ENCODE data around the gene HSD3B2. TPM values are rescaled to one million over a fixed set of nuclear protein-coding genes. Genes with fewer than 3 reads are reported as not detected.

HSD3B2 gene
- total and polyA plus RNA-seq, 4 donors, result 0.02 to 1.6 TPM; not detected in 2

- no peaks in the 10 kb centered on the region for H3K4me1 ChIP-seq (ENCODE audit: control insufficient read depth in 5 of 5, insufficient read depth in 5 of 5, low read length in 5 of 5)
- ATAC-seq (ENCODE audit: insufficient read depth, low FRiP score) (no peak), DNase-seq (no peak)
- H3K27ac ChIP-seq (ENCODE audit: low read depth in 1 of 2, low read length in 1 of 2), result no peak overlapping the region
- no peak for TF ChIP-seq CTCF (IDR thresholded peaks at IDR 0.05; ENCODE audit: control extremely low read depth, extremely low read depth)
- no peaks in the 10 kb centered on the region for H3K27me3 ChIP-seq (ENCODE audit: control insufficient read depth in 3 of 3, insufficient read depth in 3 of 3, low read length in 2 of 3)
- no peak overlapping the region for H3K4me3 ChIP-seq
- H3K9me3 ChIP-seq (ENCODE audit: control insufficient read depth in 4 of 4, insufficient read depth in 3 of 4, low read length in 3 of 4), result no peaks in the 10 kb centered on the region
- 75 to 85% methylated on average over 2 of the region's 2 CpGs for WGBS, 2 donors
- no peaks in the 10 kb centered on the region for H3K36me3 ChIP-seq (ENCODE audit: control insufficient read depth in 4 of 4, insufficient read depth in 4 of 4, low read length in 4 of 4)
- no peak overlapping the region for H3K9ac ChIP-seq (ENCODE audit: insufficient read depth in 1 of 2, low read length in 2 of 2)
These were observed 34.6 kb upstream of the HSD3B2 start for GRCh38 chr1:119380304-119380703.

DNA sequence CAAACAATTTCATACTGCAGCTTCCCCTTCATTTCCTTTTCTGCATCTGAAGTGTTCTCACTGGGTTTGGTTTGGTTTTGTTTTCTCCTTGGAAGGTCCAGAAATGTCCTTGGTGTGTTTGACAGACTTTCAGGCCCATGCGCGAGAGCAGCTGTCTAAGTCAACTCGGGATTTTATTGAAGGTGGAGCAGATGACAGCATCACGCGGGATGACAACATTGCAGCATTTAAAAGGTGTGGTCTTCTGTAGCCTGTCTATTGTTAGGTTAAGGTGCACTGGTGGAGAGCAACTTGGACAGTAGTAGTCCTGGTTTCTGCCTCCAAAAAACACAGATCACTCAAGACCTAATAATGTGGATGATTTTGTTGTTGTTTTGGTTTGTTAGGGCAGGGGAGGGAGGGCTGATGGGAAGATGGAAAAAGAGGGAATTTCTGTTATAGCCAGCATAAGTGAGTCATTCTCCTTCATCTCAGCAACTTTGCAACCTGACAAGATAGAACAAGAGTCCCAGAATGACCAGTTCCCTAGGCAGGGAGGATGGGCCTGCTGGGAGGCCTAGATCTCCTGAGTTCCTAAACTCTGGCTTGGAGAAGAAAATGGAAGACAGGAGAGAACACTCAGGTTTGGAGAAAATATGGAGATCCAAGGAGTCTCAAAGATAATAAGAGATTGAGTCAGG is 33.8 kb upstream of the HSD3B2 start:
- ATAC-seq (ENCODE audit: insufficient read depth, low FRiP score) (no peak), DNase-seq (no peak)
- H3K4me1 ChIP-seq (ENCODE audit: control insufficient read depth in 5 of 5, insufficient read depth in 5 of 5, low read length in 5 of 5), result no peaks in the 10 kb centered on the region
- no peaks in the 10 kb centered on the region for H3K27me3 ChIP-seq (ENCODE audit: control insufficient read depth in 3 of 3, insufficient read depth in 3 of 3, low read length in 2 of 3)
- no peak overlapping the region for H3K27ac ChIP-seq (ENCODE audit: low read depth in 1 of 2, low read length in 1 of 2)
- H3K4me3 ChIP-seq, result no peak overlapping the region
- no peaks in the 10 kb centered on the region for H3K9me3 ChIP-seq (ENCODE audit: control insufficient read depth in 4 of 4, insufficient read depth in 3 of 4, low read length in 3 of 4)
- no peaks in the 10 kb centered on the region for H3K36me3 ChIP-seq (ENCODE audit: control insufficient read depth in 4 of 4, insufficient read depth in 4 of 4, low read length in 4 of 4)
- TF ChIP-seq CTCF (IDR thresholded peaks at IDR 0.05; ENCODE audit: control extremely low read depth, extremely low read depth), result no peak
- no peak overlapping the region for H3K9ac ChIP-seq (ENCODE audit: insufficient read depth in 1 of 2, low read length in 2 of 2)
- whole genome bisulfite sequencing, 2 donors, result 95 to 96% methylated on average over 5 of the region's 5 CpGs

- 95% methylated on average over 4 of the region's 4 CpGs for WGBS, 2 donors
- H3K4me1 ChIP-seq (ENCODE audit: control insufficient read depth in 5 of 5, insufficient read depth in 5 of 5, low read length in 5 of 5), result no peaks in the 10 kb centered on the region
- no peak overlapping the region for H3K9ac ChIP-seq (ENCODE audit: insufficient read depth in 1 of 2, low read length in 2 of 2)
- no peak overlapping the region for H3K27ac ChIP-seq (ENCODE audit: low read depth in 1 of 2, low read length in 1 of 2)
- ATAC-seq (ENCODE audit: insufficient read depth, low FRiP score) (no peak), DNase-seq (no peak)
- no peaks in the 10 kb centered on the region for H3K36me3 ChIP-seq (ENCODE audit: control insufficient read depth in 4 of 4, insufficient read depth in 4 of 4, low read length in 4 of 4)
- no peaks in the 10 kb centered on the region for H3K27me3 ChIP-seq (ENCODE audit: control insufficient read depth in 3 of 3, insufficient read depth in 3 of 3, low read length in 2 of 3)
- H3K4me3 ChIP-seq, result no peak overlapping the region
- no peaks in the 10 kb centered on the region for H3K9me3 ChIP-seq (ENCODE audit: control insufficient read depth in 4 of 4, insufficient read depth in 3 of 4, low read length in 3 of 4)
- no peak for TF ChIP-seq CTCF (IDR thresholded peaks at IDR 0.05; ENCODE audit: control extremely low read depth, extremely low read depth)
These were observed 30.4 kb upstream of the HSD3B2 start for GRCh38 chr1:119384591-119384990.

- H3K27ac ChIP-seq (ENCODE audit: low read depth in 1 of 2, low read length in 1 of 2), result no peak overlapping the region
- H3K9me3 ChIP-seq (ENCODE audit: control insufficient read depth in 4 of 4, insufficient read depth in 3 of 4, low read length in 3 of 4), result no peaks in the 10 kb centered on the region
- H3K4me3 ChIP-seq, result no peak overlapping the region
- DNase-seq (no peak), ATAC-seq (ENCODE audit: insufficient read depth, low FRiP score) (no peak)
- no peak overlapping the region for H3K9ac ChIP-seq (ENCODE audit: insufficient read depth in 1 of 2, low read length in 2 of 2)
- H3K4me1 ChIP-seq (ENCODE audit: control insufficient read depth in 5 of 5, insufficient read depth in 5 of 5, low read length in 5 of 5), result no peaks in the 10 kb centered on the region
- TF ChIP-seq CTCF (IDR thresholded peaks at IDR 0.05; ENCODE audit: control extremely low read depth, extremely low read depth), result no peak
- no peaks in the 10 kb centered on the region for H3K36me3 ChIP-seq (ENCODE audit: control insufficient read depth in 4 of 4, insufficient read depth in 4 of 4, low read length in 4 of 4)
- H3K27me3 ChIP-seq (ENCODE audit: control insufficient read depth in 3 of 3, insufficient read depth in 3 of 3, low read length in 2 of 3), result no peaks in the 10 kb centered on the region
- WGBS, 2 donors, result 76 to 94% methylated on average over 1 of the region's 1 CpG
These were observed 29.3 kb upstream of the HSD3B2 start for GRCh38 chr1:119385650-119386049.
